A549 treated with AZD9567 at 1 μM for 4 hours (cell line): Measurements from ENCODE around the gene BMPR2. TPM values are rescaled to one million over a fixed set of nuclear protein-coding genes. Genes with fewer than 3 reads are reported as not detected.

Experiments used
- total RNA-seq: library from RNA; stranded (reverse); fragments of 200-300 nt; extraction: Qiagen RNA extraction; gene quantifications from 5 replicates; pipeline ENCODE4 v1.2.3, GENCODE V29; 2022; ENCODE audit not compliant: insufficient read depth

The BMPR2 gene
- total RNA-seq, result 9.9 to 14.2 TPM (median 13.2 TPM) in 5 replicates

GRCh38 chr2:202375609-202376408, at the start of gene BMPR2:
TSS of gene BMPR2 (plus strand) at chr2:202376327. CDS start at chr2:202377475, 1,148 bp downstream.

Other genes starting within 250 kb of the BMPR2 start
- 124 to 203 TPM (median 148 TPM) in 5 replicates for gene SUMO1, start 137.7 kb upstream of the BMPR2 start, total RNA-seq
- 117 to 138 TPM (median 120 TPM) in 5 replicates for gene NOP58, start 110.6 kb upstream of the BMPR2 start, total RNA-seq